GM13977 (cell line): ENCODE results near the gene CAB39L.
"Not testable (repeated sequence)": the region's sequence is repeated elsewhere in the genome, so short reads cannot be mapped to it uniquely, and the experiment has no call there.

ENCODE experiments used
- DNase-seq: peaks from one replicate; pipeline ENCODE4 v3.0.0; 2012; ENCODE audit warnings: low spot score
- in situ Hi-C: fragments of 300-500 bp; cut with MboI; formaldehyde crosslinking; loops from one replicate; pipeline ENCODE4 v1.12.0; 2022; ENCODE audit warnings: low sequenced_read_pairs, low pct_unique_long_range_greater_than_20kb, mixed read lengths, inconsistent platforms; ENCODE audit not compliant: unreplicated experiment
- TF ChIP-seq, protein P1 (sequence below): IDR thresholded peaks from 2 replicates; pipeline ENCODE4 v1.5.1; 2012; ENCODE audit warnings: mild to moderate bottlenecking, control low read depth; ENCODE audit not compliant: insufficient read depth; ENCODE audit errors: extremely low read depth, missing control alignments

CAB39L gene

GRCh38 chr13:49298416-49298815 is 145.4 kb downstream of the CAB39L start:
- in situ Hi-C loops: no loop called here
- DNase-seq: no peak
- TF ChIP-seq, protein P1, sequence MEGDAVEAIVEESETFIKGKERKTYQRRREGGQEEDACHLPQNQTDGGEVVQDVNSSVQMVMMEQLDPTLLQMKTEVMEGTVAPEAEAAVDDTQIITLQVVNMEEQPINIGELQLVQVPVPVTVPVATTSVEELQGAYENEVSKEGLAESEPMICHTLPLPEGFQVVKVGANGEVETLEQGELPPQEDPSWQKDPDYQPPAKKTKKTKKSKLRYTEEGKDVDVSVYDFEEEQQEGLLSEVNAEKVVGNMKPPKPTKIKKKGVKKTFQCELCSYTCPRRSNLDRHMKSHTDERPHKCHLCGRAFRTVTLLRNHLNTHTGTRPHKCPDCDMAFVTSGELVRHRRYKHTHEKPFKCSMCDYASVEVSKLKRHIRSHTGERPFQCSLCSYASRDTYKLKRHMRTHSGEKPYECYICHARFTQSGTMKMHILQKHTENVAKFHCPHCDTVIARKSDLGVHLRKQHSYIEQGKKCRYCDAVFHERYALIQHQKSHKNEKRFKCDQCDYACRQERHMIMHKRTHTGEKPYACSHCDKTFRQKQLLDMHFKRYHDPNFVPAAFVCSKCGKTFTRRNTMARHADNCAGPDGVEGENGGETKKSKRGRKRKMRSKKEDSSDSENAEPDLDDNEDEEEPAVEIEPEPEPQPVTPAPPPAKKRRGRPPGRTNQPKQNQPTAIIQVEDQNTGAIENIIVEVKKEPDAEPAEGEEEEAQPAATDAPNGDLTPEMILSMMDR: no peak

- no peak for DNase-seq
- TF ChIP-seq, protein P1: no peak
Observed at GRCh38 chr13:49297338-49297737, 146.5 kb downstream of the CAB39L start.

DNA sequence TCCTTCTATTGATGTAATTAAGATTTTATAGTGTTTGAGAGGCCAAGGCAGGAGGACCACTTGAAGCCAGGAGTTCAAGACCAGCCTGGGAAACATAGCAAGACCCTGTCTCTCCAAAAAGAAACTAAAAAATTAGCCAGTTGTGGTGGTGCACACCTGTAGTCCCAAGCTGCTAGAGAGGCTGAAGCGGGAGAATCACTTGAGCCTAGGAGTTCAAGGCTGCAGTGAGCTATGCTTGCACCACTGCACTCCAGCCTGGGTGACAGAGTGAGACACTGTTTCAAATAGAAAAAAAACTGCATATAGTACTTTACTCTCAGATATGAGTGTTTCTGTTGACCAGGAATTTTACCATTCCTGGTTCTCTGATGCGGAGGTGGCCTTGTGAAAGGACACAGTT is 147.2 kb downstream of the CAB39L start:
- in situ Hi-C loops: no loop called here
- no peak for DNase-seq
- TF ChIP-seq, protein P1: no peak

More at GRCh38 chr13:49297338-49297737, 146.5 kb downstream of the CAB39L start:
- in situ Hi-C loops: no loop called here

- TF ChIP-seq, protein P1: no peak
- in situ Hi-C loops: no loop called here
- no peak for DNase-seq
Observed at GRCh38 chr13:49295244-49295643, 148.6 kb downstream of the CAB39L start.

- in situ Hi-C loops, DNase-seq: not testable (repeated sequence)
Observed at GRCh38 chr13:49294723-49295122, 149.1 kb downstream of the CAB39L start.

- no peak for DNase-seq
- in situ Hi-C loops: no loop called here
Observed at GRCh38 chr13:49292742-49293486, 150.9 kb downstream of the CAB39L start.

DNA sequence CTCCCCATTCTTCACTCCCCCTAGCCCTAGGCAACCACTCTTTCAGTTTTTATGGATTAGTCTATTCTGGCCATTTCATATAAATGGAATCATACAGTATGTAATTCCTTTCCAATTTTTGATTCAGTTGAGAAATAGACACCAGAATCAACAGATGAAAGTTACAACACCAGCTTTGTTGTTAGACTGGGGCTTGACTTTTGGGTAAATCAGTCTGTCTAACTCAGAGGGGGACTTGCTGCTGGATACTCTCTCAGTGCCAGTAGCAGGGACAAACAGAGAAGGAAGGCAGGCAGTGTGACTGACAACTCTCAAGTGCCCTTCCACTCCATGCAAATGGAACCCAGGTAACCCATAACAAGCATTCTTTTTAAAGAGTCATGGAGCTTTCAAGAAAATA is 155.4 kb downstream of the CAB39L start:
- TF ChIP-seq, protein P1: no peak
- in situ Hi-C loops: no loop called here
- no peak for DNase-seq

More at GRCh38 chr13:49292742-49293486, 150.9 kb downstream of the CAB39L start:
- TF ChIP-seq, protein P1: no peak
